IMR-90 (cell line): ENCODE results near the gene STX19. TPM values are rescaled to one million over a fixed set of nuclear protein-coding genes. Genes with fewer than 3 reads are reported as not detected.

ENCODE experiments used
- ATAC-seq: fragments of 200-7000 bp; cut with Tn5 transposase; 2 replicates; pipeline ENCODE4 v1.9.1; 2020; ENCODE audit warnings: low read depth, mild to moderate bottlenecking, moderate library complexity
- BruUV-seq: library from RNA; stranded (reverse); fragments of 400-500 nt; replicated peaks from 2 replicates; lab custom pipeline; 2021; lab: Mats Ljungman, UMichigan
- CTCF ChIA-PET: fragments of 300-600 bp; formaldehyde crosslinking; extraction: SDS; loops from one replicate; lab custom pipeline; 2021; ENCODE audit warnings: antibody characterized with exemption; lab: Yijun Ruan, JAX
- POLR2A ChIA-PET: fragments of 300-600 bp; sonication (Branson Sonifier 250); formaldehyde crosslinking; loops from one replicate; lab custom pipeline; 2022; ENCODE audit warnings: antibody characterized with exemption; ENCODE audit not compliant: unreplicated experiment; lab: Charles Lee
- DNase-seq: peaks from one replicate; pipeline ENCODE4 v3.0.0; 2013
- H2AFZ ChIP-seq: replicated peaks from 2 replicates; pipeline ENCODE3; 2013; ENCODE audit warnings: low read length, mild to moderate bottlenecking; ENCODE audit not compliant: poor library complexity
- H2AK5ac ChIP-seq: 2 replicates; pipeline ENCODE4 v1.6.1; 2013; ENCODE audit warnings: low read depth, low read length, inconsistent platforms
- H2AK9ac ChIP-seq: replicated peaks from 2 replicates; pipeline ENCODE3; 2013; ENCODE audit warnings: mild to moderate bottlenecking, low read depth, low read length, moderate library complexity; ENCODE audit not compliant: poor library complexity
- H2BK120ac ChIP-seq: 2 replicates; pipeline ENCODE4 v1.6.1; 2013; ENCODE audit warnings: low read depth, low read length, inconsistent platforms
- H2BK15ac ChIP-seq: 3 replicates; pipeline ENCODE4 v1.6.1; 2013; ENCODE audit warnings: low read depth, low read length, inconsistent platforms
- H2BK20ac ChIP-seq: 2 replicates; pipeline ENCODE4 v1.6.1; 2013; ENCODE audit warnings: low read depth, mild to moderate bottlenecking, inconsistent platforms, low read length, moderate library complexity
- H2BK5ac ChIP-seq: 2 replicates; pipeline ENCODE4 v1.6.1; 2013; ENCODE audit warnings: mild to moderate bottlenecking, low read depth, low read length, inconsistent platforms; ENCODE audit not compliant: poor library complexity, severe bottlenecking
- H3K14ac ChIP-seq: replicated peaks from 2 replicates; pipeline ENCODE4 v1.6.1; 2013; ENCODE audit warnings: low read depth, low read length, inconsistent platforms
- H3K18ac ChIP-seq: 2 replicates; pipeline ENCODE4 v1.6.1; 2013; ENCODE audit warnings: low read depth, low read length, control low read depth
- H3K23ac ChIP-seq: 2 replicates; pipeline ENCODE4 v1.6.1; 2013; ENCODE audit warnings: low read depth, low read length, inconsistent platforms
- H3K27ac ChIP-seq: 2 replicates; pipeline ENCODE4 v1.5.1; 2013; ENCODE audit warnings: mild to moderate bottlenecking, control low read depth, low read length; ENCODE audit not compliant: insufficient read depth
- H3K27me3 ChIP-seq: 2 replicates; pipeline ENCODE4 v1.6.1; 2013; ENCODE audit warnings: low read length; ENCODE audit not compliant: control insufficient read depth, insufficient read depth
- H3K36me3 ChIP-seq: 2 replicates; pipeline ENCODE4 v1.6.1; 2013; ENCODE audit warnings: low read length, mixed read lengths; ENCODE audit not compliant: control insufficient read depth, insufficient read depth
- H3K4ac ChIP-seq: 2 replicates; pipeline ENCODE4 v1.6.1; 2013; ENCODE audit warnings: low read depth, low read length, inconsistent platforms
- H3K4me1 ChIP-seq: 2 replicates; pipeline ENCODE4 v1.6.1; 2013; ENCODE audit warnings: low read length, mixed read lengths; ENCODE audit not compliant: control insufficient read depth, insufficient read depth
- H3K4me2 ChIP-seq: 2 replicates; pipeline ENCODE4 v1.6.1; 2013; ENCODE audit warnings: low read depth, mild to moderate bottlenecking, control low read depth, low read length, moderate library complexity
- H3K4me3 ChIP-seq: 2 replicates; pipeline ENCODE4 v1.5.1; 2013; ENCODE audit warnings: low read depth, mild to moderate bottlenecking, control low read depth, low read length, moderate library complexity; ENCODE audit not compliant: insufficient read depth
- H3K56ac ChIP-seq: 2 replicates; pipeline ENCODE4 v1.6.1; 2013; ENCODE audit warnings: low read length, inconsistent platforms; ENCODE audit not compliant: insufficient read depth; ENCODE audit errors: extremely low read depth
- H3K79me1 ChIP-seq, 2 experiments: 2 replicates each; pipeline ENCODE4 v1.6.1; 2013; ENCODE audit warnings: low read length in 2 of 2, inconsistent platforms in 1 of 2, low read depth in 1 of 2
- H3K9ac ChIP-seq: 2 replicates; pipeline ENCODE4 v1.6.1; 2013; ENCODE audit warnings: low read depth, low read length, control low read depth
- H3K9me1 ChIP-seq: 2 replicates; pipeline ENCODE4 v1.6.1; 2013; ENCODE audit warnings: low read length, inconsistent platforms; ENCODE audit not compliant: insufficient read depth
- H3K9me3 ChIP-seq: 2 replicates; pipeline ENCODE4 v1.6.1; 2013; ENCODE audit warnings: low read length; ENCODE audit not compliant: control insufficient read depth, insufficient read depth
- H4K20me1 ChIP-seq: 2 replicates; pipeline ENCODE4 v1.6.1; 2013; ENCODE audit warnings: low read length, inconsistent platforms; ENCODE audit not compliant: insufficient read depth
- H4K5ac ChIP-seq: 2 replicates; pipeline ENCODE4 v1.6.1; 2013; ENCODE audit warnings: mild to moderate bottlenecking, low read depth, low read length, control low read depth
- H4K8ac ChIP-seq, 2 experiments: 2 replicates each; pipeline ENCODE4 v1.6.1; 2013; ENCODE audit warnings: low read depth in 2 of 2, low read length in 2 of 2, control low read depth in 1 of 2, inconsistent platforms in 1 of 2
- H4K91ac ChIP-seq: 2 replicates; pipeline ENCODE4 v1.6.1; 2013; ENCODE audit warnings: low read depth, low read length, inconsistent platforms; ENCODE audit not compliant: insufficient read depth
- BHLHE40 ChIP-seq: fragments of 150-350 bp; IDR thresholded peaks from 2 replicates; pipeline ENCODE4 v1.6.1; 2016; ENCODE audit warnings: mild to moderate bottlenecking, low read depth, low read length
- CEBPB ChIP-seq: IDR thresholded peaks from 2 replicates; pipeline ENCODE4 v1.6.1; 2012; ENCODE audit warnings: low read depth, low read length, improper control_type of control experiment
- CHD1 ChIP-seq: IDR thresholded peaks from 2 replicates; pipeline ENCODE4 v1.6.1; 2012; ENCODE audit warnings: low read depth, low read length, improper control_type of control experiment
- CTCF ChIP-seq: conservative IDR thresholded peaks from 2 replicates; pipeline ENCODE4 v1.5.1; 2012; ENCODE audit warnings: mild to moderate bottlenecking, low read depth, low read length, improper control_type of control experiment
- ELK1 ChIP-seq: fragments of 150-350 bp; IDR thresholded peaks from 2 replicates; pipeline ENCODE4 v1.6.1; 2016; ENCODE audit warnings: low read depth, mild to moderate bottlenecking, low read length, moderate library complexity, borderline replicate concordance
- FOS ChIP-seq: fragments of 150-350 bp; IDR thresholded peaks from 2 replicates; pipeline ENCODE4 v1.6.1; 2016; ENCODE audit warnings: low read depth, low read length
- MAFK ChIP-seq: IDR thresholded peaks from 2 replicates; pipeline ENCODE4 v1.6.1; 2012; ENCODE audit warnings: low read depth, low read length, improper control_type of control experiment
- MAZ ChIP-seq: IDR thresholded peaks from 2 replicates; pipeline ENCODE4 v1.6.1; 2012; ENCODE audit warnings: low read depth, mild to moderate bottlenecking, low read length, improper control_type of control experiment, moderate library complexity, borderline replicate concordance
- MXI1 ChIP-seq: IDR thresholded peaks from 2 replicates; pipeline ENCODE4 v1.6.1; 2012; ENCODE audit warnings: low read depth, mild to moderate bottlenecking, low read length, moderate library complexity, borderline replicate concordance
- NFE2L2 ChIP-seq: fragments of 150-350 bp; IDR thresholded peaks from 2 replicates; pipeline ENCODE4 v1.6.1; 2016; ENCODE audit warnings: low read depth, mild to moderate bottlenecking, low read length
- POLR2A ChIP-seq: IDR thresholded peaks from 2 replicates; pipeline ENCODE4 v1.6.1; 2012; ENCODE audit warnings: mild to moderate bottlenecking, low read depth, low read length
- RAD21 ChIP-seq: IDR thresholded peaks from 2 replicates; pipeline ENCODE4 v1.6.1; 2012; ENCODE audit warnings: low read length, improper control_type of control experiment
- RCOR1 ChIP-seq: IDR thresholded peaks from 2 replicates; pipeline ENCODE4 v1.6.1; 2012; ENCODE audit warnings: mild to moderate bottlenecking, low read length, improper control_type of control experiment; ENCODE audit not compliant: insufficient replicate concordance
- RFX5 ChIP-seq: IDR thresholded peaks from 2 replicates; pipeline ENCODE4 v1.8.0; 2012; ENCODE audit warnings: low read depth, mild to moderate bottlenecking, low read length, moderate library complexity
- SMC3 ChIP-seq: fragments of 150-350 bp; IDR thresholded peaks from 2 replicates; pipeline ENCODE4 v1.6.1; 2016; ENCODE audit warnings: low read depth, mild to moderate bottlenecking, antibody characterized with exemption, low read length, moderate library complexity
- USF2 ChIP-seq: fragments of 150-350 bp; IDR thresholded peaks from 2 replicates; pipeline ENCODE4 v1.6.1; 2017; ENCODE audit warnings: mild to moderate bottlenecking, antibody characterized with exemption, low read length, low read depth
- WGBS, 2 experiments: methylation state at CpG; one replicate each; pipeline versions ENCODE4 v1.1.5 to v1.1.7; 2013; ENCODE audit warnings: missing lambda C conversion rate in 2 of 2; ENCODE audit not compliant: insufficient read length in 1 of 2; ENCODE audit errors: extremely low coverage in 2 of 2; 5-methylcytosine and 5-hydroxymethylcytosine counted together
- dilution Hi-C: fragments of 300-500 bp; cut with HindIII; formaldehyde crosslinking; loops from one replicate; pipeline ENCODE4 v1.14.3; 2018; ENCODE audit warnings: low sequenced_read_pairs; ENCODE audit not compliant: unreplicated experiment
- in situ Hi-C: fragments of 300-500 bp; cut with MboI; formaldehyde crosslinking; loops from 3 replicates; pipeline ENCODE4 v1.14.3; 2019; ENCODE audit warnings: low sequenced_read_pairs, inconsistent platforms, mixed read lengths
- intact Hi-C: fragments of 100-400 bp; cut with micrococcal nuclease; formaldehyde crosslinking; loops from 2 replicates; pipeline ENCODE4 v1.10.0; 2022
- polyA plus RNA-seq, 3 experiments: library from polyadenylated mRNA; depleted of rRNA; stranded (reverse); fragments of >200 nt; gene quantifications; 2 replicates each; pipeline ENCODE4 v1.2.3, GENCODE V29; 2012; ENCODE audit warnings: low replicate concordance in 1 of 3
- total RNA-seq: library from RNA; depleted of rRNA; stranded (reverse); fragments of >200 nt; gene quantifications from 2 replicates; pipeline ENCODE4 v1.2.3, GENCODE V29; 2012

The STX19 gene
- total and polyA plus RNA-seq, 2 of the 4 experiments (the other 2 are of a cell fraction): not detected

- no TSS peak for BruUV-seq
- Histone ChIP-seq H4K8ac (no peak overlapping the region), H3K9ac (no peak overlapping the region), H4K20me1 (no peaks in the 10 kb centered on the region), H2BK15ac (no peak overlapping the region), H2BK5ac (no peak overlapping the region), H2AK9ac (no peak overlapping the region), H3K18ac (no peak overlapping the region), H2BK20ac (no peak overlapping the region), H2AK5ac (no peak overlapping the region), H4K5ac (no peak overlapping the region), H3K4me1 (no peaks in the 10 kb centered on the region), H3K4me3 (no peak overlapping the region), H3K27ac (no peak overlapping the region), H3K27me3 (no peaks in the 10 kb centered on the region), H3K36me3 (no peaks in the 10 kb centered on the region), H3K14ac (no peak overlapping the region), H2BK120ac (no peak overlapping the region), H3K4me2 (no peak overlapping the region), H4K91ac (no peak overlapping the region), H3K9me1 (no peaks in the 10 kb centered on the region), H3K4ac (no peak overlapping the region), H3K9me3 (no peaks in the 10 kb centered on the region), H3K56ac (no peak overlapping the region), H2AFZ (no peak overlapping the region), H3K79me1 (peaks cover 0 to 3% of the 10 kb centered on the region in 2 experiments; a peak in 1 of 4 replicates), H3K23ac (no peak overlapping the region)
- POLR2A ChIA-PET: no interaction called here
- in situ Hi-C loops: no loop called here
- ATAC-seq (no peak), DNase-seq (no peak)
- dilution Hi-C loops: no loop called here
- CTCF ChIA-PET: no interaction called here
- no CpG with 5 or more reads among the region's 1 CpG for WGBS, 2 experiments
- no peak for TF ChIP-seq CHD1
- no peak for TF ChIP-seq ELK1
- TF ChIP-seq SMC3: no peak
- TF ChIP-seq MAFK: no peak
- no peak for TF ChIP-seq CEBPB
- no peak for TF ChIP-seq CTCF
- no peak for TF ChIP-seq FOS
- no peak for TF ChIP-seq RAD21
- no peak for TF ChIP-seq USF2
- TF ChIP-seq MAZ: no peak
- TF ChIP-seq RFX5: no peak
- no peak for TF ChIP-seq MXI1
- TF ChIP-seq BHLHE40: no peak
- TF ChIP-seq POLR2A: no peak
- TF ChIP-seq RCOR1: no peak
- TF ChIP-seq NFE2L2: no peak
- intact Hi-C loops: no loop called here
Observed at GRCh38 chr3:94001191-94001590, 27.2 kb downstream of the STX19 start.
